ENCODE measurements around the gene RPLP2.

RPLP2 gene

GRCh38 chr11:793556-793955, 16.2 kb upstream of the RPLP2 start:
- Histone ChIP-seq H3K36me3 (ENCODE audit: control insufficient read depth in 4 of 4, insufficient read depth in 4 of 4, low read length in 3 of 4) (peaks cover 4 to 34% (median 20%) of the 10 kb centered on the region in 4 experiments), H3K27me3 (replicated peaks in 2 of 5; ENCODE audit: control insufficient read depth in 4 of 5, insufficient read depth in 5 of 5, low read length in 4 of 5) (peaks cover 0 to 25% (median 9%) of the 10 kb centered on the region in 5 experiments), H3K27ac (ENCODE audit: insufficient read depth in 1 of 2, low read depth in 1 of 2, low read length in 2 of 2, poor library complexity in 1 of 2, severe bottlenecking in 2 of 2) (no peak overlapping the region), H3K4me3 (ENCODE audit: control insufficient read depth in 1 of 7, extremely low read depth in 1 of 7, insufficient read depth in 4 of 7, low read depth in 2 of 7, low read length in 6 of 7) (no peak overlapping the region), H3K4me1 (ENCODE audit: control extremely low read depth in 1 of 4, control insufficient read depth in 4 of 4, insufficient read depth in 4 of 4, low read length in 3 of 4) (peaks cover 4 to 30% (median 26%) of the 10 kb centered on the region in 4 experiments), H3K9me3 (ENCODE audit: control extremely low read depth in 1 of 5, control insufficient read depth in 4 of 5, insufficient read depth in 2 of 5, low read depth in 1 of 5, low read length in 4 of 5) (no peaks in the 10 kb centered on the region)
- ChIA-PET POLR2A (no interaction called here), CTCF (interaction anchor here (0.7 kb wide), 1 partner anchor 66 kb away, joined by 3 read pairs; no protein-coding TSS in a partner anchor)
- no peak for DNase-seq
- WGBS (ENCODE audit: insufficient coverage), result 95% methylated on average over 7 of the region's 7 CpGs

- Histone ChIP-seq H3K27me3 (replicated peaks in 2 of 5; ENCODE audit: control insufficient read depth in 4 of 5, insufficient read depth in 5 of 5, low read length in 4 of 5) (peaks cover 0 to 19% (median 6%) of the 10 kb centered on the region in 5 experiments), H3K27ac (ENCODE audit: insufficient read depth in 1 of 2, low read depth in 1 of 2, low read length in 2 of 2, poor library complexity in 1 of 2, severe bottlenecking in 2 of 2) (no peak overlapping the region), H3K4me3 (ENCODE audit: control insufficient read depth in 1 of 7, extremely low read depth in 1 of 7, insufficient read depth in 4 of 7, low read depth in 2 of 7, low read length in 6 of 7) (no peak overlapping the region), H3K36me3 (ENCODE audit: control insufficient read depth in 4 of 4, insufficient read depth in 4 of 4, low read length in 3 of 4) (peaks cover 4 to 35% (median 20%) of the 10 kb centered on the region in 4 experiments), H3K4me1 (ENCODE audit: control extremely low read depth in 1 of 4, control insufficient read depth in 4 of 4, insufficient read depth in 4 of 4, low read length in 3 of 4) (peaks cover 4 to 30% (median 26%) of the 10 kb centered on the region in 4 experiments), H3K9me3 (ENCODE audit: control extremely low read depth in 1 of 5, control insufficient read depth in 4 of 5, insufficient read depth in 2 of 5, low read depth in 1 of 5, low read length in 4 of 5) (no peaks in the 10 kb centered on the region)
- DNase-seq, result no peak
- 96% methylated on average over 28 of the region's 31 CpGs for WGBS (ENCODE audit: insufficient coverage)
- CTCF ChIA-PET, result interaction anchor here (0.9 kb wide), 1 partner anchor 15 kb away, joined by 3 read pairs; no protein-coding TSS in a partner anchor
- POLR2A ChIA-PET, result no interaction called here
Observed at GRCh38 chr11:794013-794765, 15.6 kb upstream of the RPLP2 start.

- no peak for DNase-seq
- Histone ChIP-seq H3K9me3 (ENCODE audit: control extremely low read depth in 1 of 5, control insufficient read depth in 4 of 5, insufficient read depth in 2 of 5, low read depth in 1 of 5, low read length in 4 of 5) (no peaks in the 10 kb centered on the region), H3K27ac (ENCODE audit: insufficient read depth in 1 of 2, low read depth in 1 of 2, low read length in 2 of 2, poor library complexity in 1 of 2, severe bottlenecking in 2 of 2) (peak overlapping the region in 1 of 2 experiments; percentile 66), H3K27me3 (replicated peaks in 2 of 5; ENCODE audit: control insufficient read depth in 4 of 5, insufficient read depth in 5 of 5, low read length in 4 of 5) (peaks cover 0 to 12% (median 2%) of the 10 kb centered on the region in 5 experiments), H3K36me3 (ENCODE audit: control insufficient read depth in 4 of 4, insufficient read depth in 4 of 4, low read length in 3 of 4) (peaks cover 4 to 44% (median 24%) of the 10 kb centered on the region in 4 experiments), H3K4me1 (ENCODE audit: control extremely low read depth in 1 of 4, control insufficient read depth in 4 of 4, insufficient read depth in 4 of 4, low read length in 3 of 4) (peaks cover 4 to 30% (median 26%) of the 10 kb centered on the region in 4 experiments), H3K4me3 (ENCODE audit: control insufficient read depth in 1 of 7, extremely low read depth in 1 of 7, insufficient read depth in 4 of 7, low read depth in 2 of 7, low read length in 6 of 7) (peak overlapping the region in 2 of 7 experiments; percentile 91 to 96)
- POLR2A ChIA-PET, result no interaction called here
- WGBS (ENCODE audit: insufficient coverage), result 83% methylated on average over 20 of the region's 38 CpGs
- CTCF ChIA-PET, result interaction anchor here (0.9 to 1.2 kb wide), 2 partner anchors 11 to 16 kb away, joined by 3 read pairs; no protein-coding TSS in a partner anchor
Observed at GRCh38 chr11:794766-795633, 14.8 kb upstream of the RPLP2 start.

GRCh38 chr11:795634-796564, 13.9 kb upstream of the RPLP2 start:
- peak; percentile 84 to 91 (median 91) for DNase-seq
- ChIA-PET CTCF (interaction anchor here (1.2 to 1.4 kb wide), 2 partner anchors 10 to 12 kb away, joined by 3 to 5 read pairs; no protein-coding TSS in a partner anchor), POLR2A (interaction anchor here (1.8 kb wide), 1 partner anchor 14 kb away, joined by 5 read pairs; the partner anchor contains the start of gene RPLP2)
- 2% methylated on average over 18 of the region's 26 CpGs for WGBS (ENCODE audit: insufficient coverage)
- no peaks in the 10 kb centered on the region for H3K9me3 ChIP-seq (ENCODE audit: control extremely low read depth in 1 of 5, control insufficient read depth in 4 of 5, insufficient read depth in 2 of 5, low read depth in 1 of 5, low read length in 4 of 5)
- H3K27ac ChIP-seq (ENCODE audit: insufficient read depth in 1 of 2, low read depth in 1 of 2, low read length in 2 of 2, poor library complexity in 1 of 2, severe bottlenecking in 2 of 2), result peak overlapping the region in 1 of 2 experiments; percentile 79
- H3K27me3 ChIP-seq (replicated peaks in 2 of 5; ENCODE audit: control insufficient read depth in 4 of 5, insufficient read depth in 5 of 5, low read length in 4 of 5), result peaks cover 0 to 5% (median 0%) of the 10 kb centered on the region in 5 experiments
- H3K36me3 ChIP-seq (ENCODE audit: control insufficient read depth in 4 of 4, insufficient read depth in 4 of 4, low read length in 3 of 4), result peaks cover 4 to 52% (median 32%) of the 10 kb centered on the region in 4 experiments
- H3K4me3 ChIP-seq (ENCODE audit: control insufficient read depth in 1 of 7, extremely low read depth in 1 of 7, insufficient read depth in 4 of 7, low read depth in 2 of 7, low read length in 6 of 7), result peak overlapping the region; percentile 40 to 96 (median 86)
- peaks cover 4 to 30% (median 26%) of the 10 kb centered on the region in 4 experiments for H3K4me1 ChIP-seq (ENCODE audit: control extremely low read depth in 1 of 4, control insufficient read depth in 4 of 4, insufficient read depth in 4 of 4, low read length in 3 of 4)

- WGBS (ENCODE audit: insufficient coverage), result 32% methylated on average over 14 of the region's 18 CpGs
- Histone ChIP-seq H3K9me3 (ENCODE audit: control extremely low read depth in 1 of 5, control insufficient read depth in 4 of 5, insufficient read depth in 2 of 5, low read depth in 1 of 5, low read length in 4 of 5) (no peaks in the 10 kb centered on the region), H3K4me3 (ENCODE audit: control insufficient read depth in 1 of 7, extremely low read depth in 1 of 7, insufficient read depth in 4 of 7, low read depth in 2 of 7, low read length in 6 of 7) (peak overlapping the region; percentile 59 to 96 (median 86)), H3K36me3 (ENCODE audit: control insufficient read depth in 4 of 4, insufficient read depth in 4 of 4, low read length in 3 of 4) (peaks cover 4 to 54% (median 33%) of the 10 kb centered on the region in 4 experiments), H3K4me1 (ENCODE audit: control extremely low read depth in 1 of 4, control insufficient read depth in 4 of 4, insufficient read depth in 4 of 4, low read length in 3 of 4) (peaks cover 4 to 30% (median 26%) of the 10 kb centered on the region in 4 experiments), H3K27me3 (replicated peaks in 2 of 5; ENCODE audit: control insufficient read depth in 4 of 5, insufficient read depth in 5 of 5, low read length in 4 of 5) (no peaks in the 10 kb centered on the region), H3K27ac (ENCODE audit: insufficient read depth in 1 of 2, low read depth in 1 of 2, low read length in 2 of 2, poor library complexity in 1 of 2, severe bottlenecking in 2 of 2) (peak overlapping the region in 1 of 2 experiments; percentile 79)
- CTCF ChIA-PET, result interaction anchor here (1.4 to 1.7 kb wide), 3 partner anchors 9 to 18 kb away, joined by 3 to 6 read pairs (median 5); no protein-coding TSS in a partner anchor
- POLR2A ChIA-PET, result interaction anchor here (1.8 kb wide), 1 partner anchor 13 kb away, joined by 5 read pairs; the partner anchor contains the start of gene RPLP2
- no peak for DNase-seq
Observed at GRCh38 chr11:796565-797295, 13.0 kb upstream of the RPLP2 start.

Measured in common myeloid progenitor, CD34-positive (primary cell).